ENCODE results near the gene ATP8B4.
"Not testable (repeated sequence)": the region's sequence is repeated elsewhere in the genome, so short reads cannot be mapped to it uniquely, and the experiment has no call there.

The ATP8B4 gene

DNA sequence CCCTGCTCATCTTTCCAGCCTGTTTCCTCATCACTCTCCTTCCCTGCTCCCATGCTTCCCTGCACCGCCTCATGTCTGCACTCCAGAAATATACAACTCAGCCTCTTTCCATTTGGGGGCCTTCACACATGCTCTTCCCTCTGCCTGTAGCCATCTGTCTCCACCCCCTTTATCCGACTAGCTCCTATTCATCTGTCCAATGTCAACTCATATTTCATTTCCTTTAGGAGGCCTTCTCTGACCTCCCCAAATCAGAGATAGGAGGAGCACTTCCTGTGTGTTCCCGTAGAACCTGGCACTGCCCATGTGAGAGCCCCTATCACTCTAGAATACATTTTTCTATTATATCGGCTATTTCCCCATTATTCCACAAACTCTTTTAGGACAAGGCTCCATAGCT, 10.6 kb downstream of the ATP8B4 start:
- peak in 1 of 5 donors; percentile 32 for DNase-seq

DNA sequence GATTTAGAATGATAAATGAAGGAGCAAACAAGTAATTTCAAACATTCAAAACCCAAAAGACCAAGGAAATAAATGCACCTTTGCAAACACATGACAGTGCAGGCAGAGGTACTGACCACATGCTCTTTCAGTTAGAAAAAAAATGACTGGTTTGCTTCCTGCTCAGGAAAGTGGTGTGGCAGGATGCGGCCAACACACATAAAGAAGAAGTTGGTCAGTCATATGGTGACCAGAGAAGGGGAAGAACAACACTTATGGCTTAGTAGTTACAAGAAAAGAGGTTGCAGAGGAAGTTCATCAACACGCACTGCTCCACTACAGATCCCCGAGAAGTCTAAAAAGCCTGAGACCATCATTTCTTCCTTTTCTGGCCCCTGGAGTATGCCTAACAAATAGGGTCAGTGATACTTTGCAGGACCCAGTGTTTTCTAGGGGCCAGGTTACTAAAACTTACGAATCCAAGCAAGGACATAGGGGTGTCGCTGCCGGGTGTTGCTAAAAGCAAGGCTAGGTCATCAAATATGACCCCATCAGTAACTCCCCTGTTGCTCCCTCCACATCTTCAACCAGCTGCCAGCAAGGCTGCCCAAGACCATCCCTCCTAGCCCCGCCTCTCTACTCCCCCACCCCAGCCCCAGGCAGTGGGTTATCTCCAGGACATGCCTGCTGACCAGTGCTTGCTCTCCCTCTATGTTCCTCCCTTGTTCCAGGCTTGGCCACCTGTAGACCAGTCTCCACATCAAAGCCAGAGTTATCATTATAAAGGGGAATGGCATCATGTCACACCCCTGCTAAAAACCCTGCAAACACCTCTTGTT, 11.2 kb downstream of the ATP8B4 start:
- DNase-seq, result peak in 1 of 5 donors; percentile 88

DNA sequence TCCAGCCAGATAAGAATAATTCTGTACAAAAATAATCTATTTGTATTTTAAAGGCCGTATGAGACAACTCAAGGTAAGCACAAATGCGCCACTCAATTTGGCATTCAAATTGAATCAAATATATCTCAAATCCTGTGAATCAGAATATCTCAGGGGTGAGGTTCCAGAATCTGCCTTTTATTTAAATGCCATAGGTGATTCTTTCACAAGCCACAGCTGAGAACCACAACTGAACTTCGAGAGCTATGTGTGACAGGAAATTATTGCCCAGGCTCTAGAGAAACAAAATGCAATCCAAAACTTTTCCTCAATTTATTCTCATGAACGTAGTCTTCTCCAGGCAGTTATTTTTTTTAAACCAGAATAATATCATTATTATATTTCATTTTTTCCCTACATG, 11.9 kb downstream of the ATP8B4 start:
- DNase-seq, result peak in 1 of 5 donors; percentile 42

DNA sequence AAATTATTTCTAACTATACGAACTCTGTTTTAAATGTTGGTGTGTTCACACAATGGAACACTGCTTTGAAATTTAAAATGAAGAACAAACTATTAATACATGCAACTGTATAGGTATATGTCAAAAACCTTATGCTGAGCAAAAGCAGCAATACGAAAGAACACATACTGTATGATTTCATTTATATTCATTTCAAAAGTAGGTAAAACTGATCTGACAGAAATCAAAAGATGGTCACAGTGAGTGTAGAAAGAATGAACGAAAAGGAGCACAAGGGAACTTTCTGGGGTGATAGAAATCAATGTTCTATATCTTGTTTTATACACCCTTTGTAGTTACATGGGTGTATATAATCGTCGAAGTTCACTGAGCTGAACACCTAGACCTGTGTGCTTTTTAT, 12.6 kb downstream of the ATP8B4 start:
- DNase-seq, result peak in 1 of 5 donors; percentile 13

DNA sequence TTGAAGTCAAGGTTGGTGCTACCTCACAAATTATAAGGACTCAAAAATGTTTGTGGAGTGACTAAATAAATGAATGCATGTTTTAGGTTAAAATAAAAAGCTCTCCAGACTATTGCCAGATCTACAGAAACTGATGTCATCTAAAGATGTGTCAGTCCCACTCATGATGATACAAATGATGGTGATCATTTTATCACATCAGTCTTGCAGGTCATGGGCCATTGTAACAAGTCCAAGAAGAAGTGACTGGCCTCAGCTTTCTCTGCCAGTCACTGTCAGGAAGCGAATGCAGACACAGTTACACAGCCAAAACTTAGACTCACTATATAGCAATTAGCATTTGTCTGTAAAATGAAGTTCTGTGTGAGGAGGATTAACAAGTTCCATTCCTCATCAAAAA, 18.5 kb downstream of the ATP8B4 start:
- no peak for DNase-seq

DNA sequence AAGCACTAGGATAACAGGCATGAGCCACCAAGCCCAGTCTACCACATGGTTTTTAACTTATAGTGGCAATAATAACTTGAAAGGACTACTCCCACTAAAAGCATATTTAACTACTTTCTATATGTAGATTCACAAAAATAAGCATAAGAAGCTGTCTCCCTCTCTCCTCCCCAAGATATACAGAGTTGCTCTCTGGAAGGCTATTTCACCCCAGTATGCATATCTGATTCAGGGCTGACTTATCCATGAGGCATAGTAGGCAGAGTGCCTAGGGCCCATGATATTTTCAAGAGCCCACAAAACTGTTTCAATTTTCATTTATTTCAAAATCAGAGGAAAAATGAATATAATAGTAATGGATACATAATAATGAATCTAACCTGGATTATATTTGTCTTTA, 20.5 kb downstream of the ATP8B4 start:
- no peak for DNase-seq

DNA sequence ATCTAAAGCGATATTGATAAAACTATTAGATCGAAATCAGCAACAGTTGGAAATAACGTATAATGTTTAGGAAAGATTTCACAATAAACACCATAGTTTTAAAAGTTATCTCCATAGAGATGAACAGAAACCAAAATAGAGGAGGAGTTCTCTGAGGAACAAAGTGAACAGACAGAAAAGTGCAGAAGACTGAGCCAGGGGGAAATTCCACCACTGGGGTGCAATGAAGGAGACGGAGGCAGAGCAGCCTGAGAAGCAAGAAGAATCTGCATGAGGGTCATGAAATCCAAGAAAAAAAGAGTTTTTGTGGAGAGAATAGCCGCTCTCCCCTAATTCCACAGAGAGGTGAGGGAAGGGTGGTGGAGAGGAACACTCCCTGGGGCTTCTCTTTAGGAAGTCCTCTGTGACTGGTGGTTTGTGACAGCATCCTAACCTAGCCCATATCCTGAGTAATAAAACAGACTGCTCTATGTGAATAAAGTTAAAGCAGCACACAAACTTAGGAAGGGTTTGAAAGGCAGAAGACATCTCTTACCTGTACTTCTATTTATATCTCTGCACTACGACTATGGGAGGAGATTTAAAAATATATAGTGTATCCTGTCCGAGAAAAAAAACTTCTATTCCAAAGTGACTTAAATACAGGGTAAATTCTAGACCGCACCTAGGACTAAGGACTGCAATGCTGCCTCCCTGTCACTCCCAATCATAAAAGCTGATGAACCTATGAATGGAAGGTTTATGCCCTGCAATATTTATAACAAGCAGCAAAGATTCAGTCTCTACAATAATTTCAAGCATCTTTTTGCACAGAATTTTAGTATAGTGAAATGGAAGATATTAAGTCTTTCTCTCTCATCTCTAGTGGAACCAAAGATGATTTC, 22.9 kb downstream of the ATP8B4 start:
- no peak for DNase-seq

DNA sequence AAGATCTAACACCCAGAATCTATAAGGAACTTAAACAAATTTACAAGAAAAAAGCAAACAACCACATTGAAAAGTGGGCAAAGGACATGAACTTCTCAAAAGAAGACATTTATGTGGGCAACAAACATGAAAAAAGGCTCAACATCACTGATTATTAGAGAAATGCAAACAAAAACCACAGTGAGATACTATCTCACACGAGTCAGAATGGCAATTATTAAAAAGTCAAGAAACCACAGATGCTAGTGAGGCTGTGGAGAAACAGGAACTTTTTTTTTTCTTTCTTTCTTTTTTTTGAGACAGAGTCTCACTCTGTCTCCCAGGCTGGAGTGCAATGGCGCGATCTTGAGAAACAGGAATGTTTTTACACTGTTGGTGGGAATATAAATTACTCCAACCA, 29.6 kb downstream of the ATP8B4 start:
- DNase-seq, result not testable (repeated sequence)

DNA sequence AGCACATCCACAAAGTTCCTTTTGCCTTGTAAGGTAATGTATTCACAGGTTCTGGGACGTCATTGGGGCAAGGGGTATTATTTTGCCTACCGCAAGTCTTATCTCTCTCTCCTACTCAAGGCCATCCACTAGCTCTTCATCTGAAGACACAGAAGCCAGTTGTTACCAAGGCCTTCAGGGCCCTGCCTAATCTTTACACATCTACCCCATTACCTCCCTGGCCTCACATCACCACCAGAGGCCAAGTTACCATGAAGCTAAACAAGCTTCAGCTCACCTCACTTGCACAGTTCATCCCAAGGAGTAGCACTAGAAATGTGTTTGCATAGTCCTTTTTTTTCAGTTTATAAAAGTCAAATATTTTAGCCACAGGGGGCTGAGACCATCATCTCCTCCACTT, 34.1 kb downstream of the ATP8B4 start:
- DNase-seq, result no peak

DNA sequence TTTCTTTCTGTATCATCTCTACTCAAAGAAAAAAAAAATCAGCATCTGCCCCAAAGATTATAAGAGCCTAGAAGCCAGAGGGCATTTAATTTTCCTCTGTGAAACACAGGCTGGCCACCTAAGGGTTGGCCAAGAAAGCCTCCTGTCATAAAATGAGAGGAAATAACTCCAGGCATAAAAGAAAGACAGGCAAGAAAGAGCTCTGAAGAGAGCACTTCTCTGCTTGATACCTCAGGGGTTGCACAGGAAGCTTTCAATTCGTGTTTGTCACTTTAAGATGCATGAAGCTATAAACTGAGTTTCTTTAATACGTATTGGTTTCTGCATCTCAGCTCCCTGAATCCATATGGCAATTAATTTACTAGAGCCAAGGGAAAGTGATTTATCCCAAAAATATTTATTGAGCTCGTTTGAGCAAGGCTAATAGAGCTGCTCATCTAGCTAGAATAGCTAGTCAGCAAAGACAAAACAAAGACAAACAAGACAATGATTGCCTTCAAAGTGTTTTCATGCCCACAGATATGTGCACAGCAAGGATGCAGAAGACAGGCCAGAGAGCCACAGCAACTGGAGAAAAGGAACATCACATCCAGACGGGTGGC, 35.5 kb downstream of the ATP8B4 start:
- no peak for DNase-seq

DNA sequence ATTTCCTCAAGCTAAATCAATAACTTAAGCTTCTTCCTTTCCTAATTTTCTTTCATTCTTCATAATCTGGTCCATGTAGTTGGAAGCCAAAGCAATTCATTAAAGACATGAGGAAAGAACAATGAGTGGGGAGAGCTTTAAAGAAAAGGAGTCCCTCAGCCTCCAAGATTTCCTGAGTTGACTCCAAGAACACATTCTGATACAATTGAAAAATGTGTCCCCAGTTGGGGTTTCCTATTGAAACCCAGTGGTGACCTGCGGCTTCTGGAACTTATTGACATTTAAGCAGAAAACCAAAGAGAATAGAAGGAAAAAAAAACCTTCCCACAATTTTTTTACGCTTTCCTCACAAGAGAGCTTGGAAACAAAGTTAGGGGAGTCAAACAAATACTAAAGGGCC, 37.0 kb downstream of the ATP8B4 start:
- DNase-seq, result no peak

DNA sequence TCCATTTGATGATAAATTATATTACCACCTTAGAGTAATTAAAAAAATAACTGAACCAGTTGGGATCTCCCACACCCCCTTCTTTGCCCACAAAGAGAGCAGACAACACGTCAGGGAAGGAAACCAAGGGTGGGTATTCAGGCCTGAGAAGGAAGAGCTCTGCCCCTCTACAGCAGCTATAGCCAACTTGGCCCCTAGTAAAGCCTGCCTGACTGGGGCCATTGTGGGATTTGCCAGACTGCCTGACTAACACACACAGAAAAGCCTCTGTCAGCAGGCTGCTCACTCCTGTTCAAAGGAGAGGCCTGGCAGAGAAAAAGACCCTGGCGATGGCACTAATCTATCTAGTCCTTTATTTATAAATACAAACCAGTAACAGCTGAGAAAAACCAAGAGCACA, 41.4 kb downstream of the ATP8B4 start:
- no peak for DNase-seq

DNA sequence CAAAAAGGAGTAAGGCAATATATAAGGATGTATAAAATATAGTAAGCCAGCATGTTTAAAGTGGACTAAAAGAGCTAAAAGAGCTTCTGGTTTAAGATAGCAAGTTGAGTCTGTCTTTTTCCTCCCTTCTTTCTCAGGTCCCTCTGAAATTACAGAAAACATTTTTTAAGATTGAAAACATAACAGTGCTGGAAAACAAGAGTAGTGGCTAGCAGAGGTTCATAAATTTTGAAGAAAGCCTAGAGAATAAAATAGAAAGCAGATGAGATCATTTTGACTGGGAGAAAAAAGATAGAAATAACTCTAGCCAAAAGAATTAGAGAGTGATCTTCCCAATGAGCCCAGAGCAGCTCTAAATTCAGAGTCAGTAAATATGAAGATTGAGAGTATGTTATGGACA, 41.9 kb downstream of the ATP8B4 start:
- no peak for DNase-seq

DNA sequence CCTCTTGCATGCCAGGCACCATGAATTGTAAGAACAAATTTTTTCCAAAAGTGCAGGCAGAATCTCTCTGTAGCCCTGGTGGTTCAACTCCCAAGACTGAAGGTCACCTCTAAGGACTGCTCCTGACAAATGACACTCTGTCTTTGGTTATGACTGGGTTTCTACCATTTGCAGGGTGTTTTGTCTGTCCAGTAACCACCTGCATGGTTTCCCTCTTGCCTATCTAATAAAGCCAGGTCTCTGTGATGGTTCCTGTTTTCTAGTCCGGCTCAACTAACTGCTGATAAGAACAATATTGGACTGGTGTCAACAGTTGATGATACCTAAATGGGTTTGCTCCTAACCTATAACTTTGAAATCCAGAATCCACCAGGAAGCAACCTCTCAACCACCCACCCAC, 43.7 kb downstream of the ATP8B4 start:
- no peak for DNase-seq

DNA sequence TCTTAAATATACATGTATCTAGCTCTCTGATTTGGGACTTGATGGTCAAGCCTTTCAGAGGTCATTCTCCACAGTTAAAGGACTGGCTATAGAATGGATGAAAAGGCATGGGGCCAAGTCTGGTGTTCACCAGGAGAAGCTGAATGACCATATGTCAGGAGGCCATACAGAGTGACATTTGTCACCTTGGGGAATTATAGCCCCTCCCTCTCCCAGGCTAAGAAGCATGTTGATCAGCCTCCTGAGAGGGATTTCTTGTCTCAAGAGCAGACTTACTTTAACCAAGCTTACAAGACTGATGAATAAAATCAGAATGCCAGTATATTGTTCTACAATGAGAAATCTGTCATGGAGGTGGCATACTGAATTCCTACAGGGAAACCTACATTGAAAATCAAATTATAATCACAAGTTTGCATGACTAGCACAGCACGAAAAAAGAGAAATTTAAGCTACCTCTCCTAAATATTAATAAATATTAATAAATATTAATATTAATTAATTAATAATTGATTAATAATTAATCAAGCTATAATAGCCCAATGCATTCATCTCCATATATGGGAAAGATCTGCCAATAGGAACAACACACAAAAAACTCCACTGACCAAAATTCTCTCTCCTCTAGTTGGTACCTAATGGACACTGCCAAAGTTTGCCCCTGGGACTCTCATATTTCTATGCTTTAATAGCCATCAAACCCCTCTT, 47.3 kb downstream of the ATP8B4 start:
- no peak for DNase-seq

DNA sequence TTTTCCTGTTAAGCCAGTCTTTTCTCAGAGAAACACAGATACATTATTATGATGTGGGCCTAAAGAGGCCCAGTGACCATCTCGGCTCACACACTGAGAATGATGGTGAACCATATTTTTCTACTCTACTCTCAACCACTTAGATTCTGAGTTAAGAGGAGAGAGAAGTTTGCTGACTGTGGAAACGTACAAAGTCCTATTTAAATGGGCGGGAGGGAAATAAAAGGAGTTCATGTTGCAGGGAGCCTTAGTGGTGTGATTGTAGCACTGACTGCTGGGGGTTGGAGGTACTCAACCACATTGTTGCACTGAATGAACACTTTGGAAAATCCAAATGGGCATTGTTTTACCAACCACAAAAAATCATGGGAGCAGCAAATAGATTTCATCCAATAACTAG, 51.0 kb downstream of the ATP8B4 start:
- DNase-seq, result no peak

DNA sequence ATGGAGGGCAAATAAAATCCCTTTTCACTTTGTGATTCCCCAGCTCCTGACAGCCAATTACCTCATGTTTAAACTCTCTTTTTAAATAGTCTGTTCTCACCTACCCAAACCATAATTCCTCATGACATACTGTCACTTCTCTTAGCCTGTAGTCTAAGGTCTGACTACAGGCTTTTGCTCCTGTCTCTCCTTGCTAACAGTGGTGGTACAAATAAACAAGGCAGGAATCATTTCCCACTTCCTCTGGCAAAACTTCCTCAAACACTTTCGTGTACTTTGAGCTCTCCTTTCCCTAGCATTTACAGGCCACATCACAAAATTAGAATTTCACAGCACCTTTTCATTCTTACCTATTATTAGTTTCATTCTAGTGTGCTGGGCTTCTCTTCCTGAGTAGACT, 51.8 kb downstream of the ATP8B4 start:
- no peak for DNase-seq

DNA sequence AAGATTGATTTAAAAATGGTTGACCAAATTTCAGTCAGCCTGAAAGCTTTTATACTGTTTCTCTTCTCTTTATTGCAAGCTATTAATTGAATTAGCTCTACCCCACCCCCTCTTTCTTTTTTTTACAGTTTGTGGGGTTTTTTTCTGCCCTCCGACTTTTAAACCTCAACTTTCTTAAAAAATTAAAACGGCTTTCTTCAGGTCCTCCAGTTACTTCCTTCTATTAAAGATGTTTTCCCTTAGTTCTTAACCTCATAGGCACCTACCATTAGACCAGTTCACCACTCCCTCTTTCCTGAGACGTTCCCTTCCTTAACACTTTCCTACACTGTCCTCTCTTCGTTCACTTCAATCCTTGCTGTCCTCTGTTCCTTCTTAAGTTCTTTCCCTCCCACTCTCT, 52.4 kb downstream of the ATP8B4 start:
- DNase-seq, result no peak

DNA sequence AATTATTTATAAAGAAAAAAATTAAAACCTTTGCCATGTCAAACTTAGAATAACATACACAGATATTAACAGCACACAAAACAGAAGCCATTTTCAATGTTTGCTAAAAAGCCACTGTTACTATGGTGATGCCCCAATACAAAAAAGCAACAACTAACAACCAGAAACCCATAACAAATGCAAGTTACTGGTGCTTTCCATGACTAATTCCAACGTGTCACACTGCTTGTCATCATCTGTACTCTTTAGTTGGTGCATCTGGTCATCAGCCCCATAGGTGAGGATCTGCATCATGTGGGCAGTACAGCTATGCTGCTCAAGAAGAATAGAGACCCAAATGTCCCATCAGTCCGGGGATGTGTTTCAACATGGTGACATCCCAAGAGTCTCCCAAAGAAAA, 52.8 kb downstream of the ATP8B4 start:
- peak in 1 of 5 donors; percentile 62 for DNase-seq

DNA sequence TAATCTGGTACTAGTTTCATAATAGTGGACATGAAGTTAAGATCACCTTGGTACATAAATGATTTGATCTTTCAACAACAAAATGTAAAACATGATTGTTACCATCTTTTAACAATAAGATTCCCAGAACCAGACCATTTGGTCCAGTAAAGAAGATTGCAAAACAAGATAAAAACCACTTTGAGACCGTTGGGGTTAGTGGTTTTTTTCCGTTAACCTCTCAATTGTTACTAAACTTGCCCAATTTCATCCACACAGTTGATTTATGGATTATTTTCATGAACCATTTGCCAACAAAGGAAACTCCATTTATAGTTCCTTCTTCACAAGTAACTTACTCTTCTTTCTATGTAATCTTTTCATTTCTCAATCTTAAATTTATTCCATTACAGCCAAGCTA, 53.8 kb downstream of the ATP8B4 start:
- DNase-seq, result peak in 1 of 5 donors; percentile 42

DNA sequence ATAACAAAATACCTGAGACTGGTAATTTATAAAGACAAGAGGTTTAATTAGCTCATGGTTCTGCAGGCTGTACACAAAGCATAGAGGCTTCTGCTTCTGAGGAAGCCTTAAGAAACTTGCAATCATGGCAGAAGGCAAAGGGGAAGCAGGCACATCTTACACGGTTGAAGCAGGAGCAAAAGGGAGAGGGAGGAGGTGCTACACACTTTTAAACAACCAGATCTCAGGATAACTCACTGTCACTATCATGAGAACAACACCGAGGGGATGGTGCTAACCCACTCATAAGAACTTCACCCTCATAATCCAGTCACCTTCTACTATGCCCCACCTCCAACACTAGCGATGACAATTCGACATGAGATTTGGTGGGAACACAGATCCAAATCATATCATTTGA, 54.4 kb downstream of the ATP8B4 start:
- no peak for DNase-seq

DNA sequence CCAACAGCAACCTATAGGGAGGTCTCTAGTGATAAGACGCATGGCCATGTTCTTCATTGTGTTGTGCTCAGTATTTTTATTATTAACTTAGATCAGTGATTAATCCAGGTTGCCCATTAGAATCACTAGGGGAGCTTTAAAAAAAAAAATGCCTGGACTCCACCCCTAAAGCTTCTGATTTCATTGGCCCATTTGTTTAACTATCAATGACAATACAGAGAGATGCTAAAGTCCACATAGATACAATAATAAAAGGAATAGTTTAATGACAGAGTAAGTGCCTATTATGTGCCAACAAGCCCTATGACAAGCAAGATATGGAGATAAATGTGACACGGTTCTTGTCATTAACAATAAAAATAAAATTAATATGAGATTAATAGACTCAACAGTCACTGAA, 55.8 kb downstream of the ATP8B4 start:
- no peak for DNase-seq

DNA sequence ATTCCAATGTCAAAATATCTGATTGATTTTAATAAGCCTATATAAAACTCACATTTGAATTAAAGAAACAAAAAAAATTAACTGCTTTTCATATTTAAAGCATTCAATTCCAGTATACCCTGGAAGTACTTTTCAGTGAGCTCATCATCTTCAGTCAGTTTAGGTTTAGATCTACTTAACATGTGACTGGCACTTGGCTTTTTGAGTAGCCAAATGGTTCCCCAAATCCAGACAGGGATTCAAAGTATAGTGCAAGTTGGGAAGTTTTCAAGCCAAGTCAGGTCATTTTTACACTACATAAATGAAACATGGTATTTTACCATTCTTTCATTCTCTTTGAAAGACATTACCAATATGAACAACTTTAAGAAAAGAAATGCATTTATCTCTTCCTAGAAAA, 57.5 kb downstream of the ATP8B4 start:
- DNase-seq, result no peak

Measured in T-helper 1 cell (primary cell).